ENCODE measurements around the gene LCK. TPM values are rescaled to one million over a fixed set of nuclear protein-coding genes. Genes with fewer than 3 reads are reported as not detected.

LCK gene
- total and polyA plus RNA-seq, 9 of the 15 experiments (the other 6 are each of a cell fraction or from before 2014, with no cell fraction given): 0.04 to 0.47 (median 0.13) TPM; not detected in 6

- no peak for TF ChIP-seq BRF2 (IDR thresholded peaks at IDR 0.05; ENCODE audit: borderline replicate concordance, insufficient read depth, insufficient read length)
- peak; percentile 18 for TF ChIP-seq FOS (IDR thresholded peaks at IDR 0.05; ENCODE audit: extremely low read depth, insufficient read length)
- peak; percentile 84 for TF ChIP-seq JUND (IDR thresholded peaks at IDR 0.05; ENCODE audit: borderline replicate concordance, low read depth, low read length)
- TF ChIP-seq JUND (tag; IDR thresholded peaks at IDR 0.05; ENCODE audit: borderline replicate concordance, low read depth, low read length): 0 out of 3 replicates have a peak, but pooled peaks have one; percentile 18
Measured at GRCh38 chr1:32241001-32241763, 9.9 kb upstream of the LCK start (continued).

- no peaks in the 10 kb centered on the region for H3K27me3 ChIP-seq (ENCODE audit: control insufficient read depth in 2 of 2, insufficient read depth in 2 of 2, low read length in 2 of 2)
- FAIRE-seq (peak; percentile 79), ATAC-seq (peak; percentile 48), DNase-seq (ENCODE audit: extremely low read depth in 1 of 4, low spot score in 3 of 4) (peak in 3 of 4 experiments; percentile 13 to 46 (median 25))
- H3K79me2 ChIP-seq (ENCODE audit: control insufficient read depth, insufficient read depth, low read length): no peaks in the 10 kb centered on the region
- H3K9me3 ChIP-seq (replicated peaks; ENCODE audit: control insufficient read depth, insufficient read depth, low read depth, low read length): no peaks in the 10 kb centered on the region
- H3K27ac ChIP-seq (ENCODE audit: extremely low read depth, low read depth, low read length): no peak overlapping the region
- peak overlapping the region in 1 of 2 experiments; percentile 2; a peak in 1 of 4 replicates for H3K9ac ChIP-seq (ENCODE audit: insufficient read depth in 1 of 2, low read depth in 2 of 2, low read length in 2 of 2)
- H3K4me2 ChIP-seq (ENCODE audit: insufficient read depth, low read length): no peak overlapping the region
- 15% methylated on average over 6 of the region's 7 CpGs for WGBS (ENCODE audit: insufficient coverage, low coverage, missing lambda C conversion rate)
- no peaks in the 10 kb centered on the region for H3K9me1 ChIP-seq (ENCODE audit: control insufficient read depth, insufficient read depth, low read length)
- H3K4me3 ChIP-seq: no peak overlapping the region
- in situ Hi-C loops (cut with MboI) (no loop called here), intact Hi-C loops (cut with micrococcal nuclease) (no loop called here)
- BruUV-seq (replicated peaks): no TSS peak
- no peaks in the 10 kb centered on the region for H3K36me3 ChIP-seq (ENCODE audit: control insufficient read depth, insufficient read depth, low read length)
- CTCF ChIA-PET (ENCODE audit: low intra/inter-chr PET ratio): no interaction called here
- POLR2A ChIA-PET: interaction anchor here (0.5 to 1.1 kb wide), 6 partner anchors 10 to 235 kb away, joined by 3 to 8 read pairs (median 4); no protein-coding TSS in a partner anchor
- H3K4me1 ChIP-seq (replicated peaks in 1 of 2; ENCODE audit: control insufficient read depth in 2 of 2, insufficient read depth in 2 of 2, low read length in 2 of 2): peaks cover 15 to 25% of the 10 kb centered on the region in 2 experiments; a peak in 4 of 5 replicates
- H4K20me1 ChIP-seq (replicated peaks; ENCODE audit: control insufficient read depth, insufficient read depth, low read length): no peaks in the 10 kb centered on the region
- peak overlapping the region; percentile 21 for H2AFZ ChIP-seq (ENCODE audit: low read depth, low read length)
- no peak for TF ChIP-seq CREB3L1 (IDR thresholded peaks at IDR 0.05; ENCODE audit: borderline replicate concordance, low read depth)
- 0 out of 2 replicates have a peak, but pooled peaks have one; percentile 64 for TF ChIP-seq YBX1 (IDR thresholded peaks at IDR 0.05)
- TF ChIP-seq NFATC3 (IDR thresholded peaks at IDR 0.05): no peak
- no peak for TF ChIP-seq THRA (IDR thresholded peaks at IDR 0.05)
- TF ChIP-seq LARP7 (IDR thresholded peaks at IDR 0.05): no peak
- TF ChIP-seq MECOM (CRISPR knock-in tag; IDR thresholded peaks at IDR 0.05): no peak
- TF ChIP-seq ZNF512 (tag; IDR thresholded peaks at IDR 0.05): peak; percentile 86
- TF ChIP-seq MAFG (tag; conservative IDR thresholded peaks at IDR 0.05): no peak
- no peak for TF ChIP-seq ZNF79 (CRISPR knock-in tag; IDR thresholded peaks at IDR 0.05; ENCODE audit: low read depth)
- no peak for TF ChIP-seq ILK (tag; IDR thresholded peaks at IDR 0.05; ENCODE audit: borderline replicate concordance, low read depth)
- TF ChIP-seq SETDB1 (IDR thresholded peaks at IDR 0.05; ENCODE audit: low read length): no peak
Measured at GRCh38 chr1:32242341-32242851, 8.7 kb upstream of the LCK start.

All from K562 (cell line).